ENCODE data around the gene ADRA2B. TPM values are rescaled to one million over a fixed set of nuclear protein-coding genes. Genes with fewer than 3 reads are reported as not detected.
A peak's percentile ranks its signal among the peaks of the same experiment; 100 is the strongest.

ADRA2B gene
- total RNA-seq, 1 experiment from 2014 or later, result 2.7 TPM

- no peak overlapping the region for H3K27ac Mint-ChIP-seq
- Histone ChIP-seq H4K8ac (replicated peaks; ENCODE audit: insufficient read length, low read depth, low read length) (no peak overlapping the region), H3K14ac (ENCODE audit: insufficient read depth, low read length) (no peak overlapping the region), H3K23me2 (ENCODE audit: insufficient read length, low read depth, low read length, poor library complexity, severe bottlenecking) (no peaks in the 10 kb centered on the region), H3K23ac (ENCODE audit: insufficient read length, low read depth, low read length) (no peak overlapping the region), H3K79me2 (ENCODE audit: insufficient read depth, low read length) (no peaks in the 10 kb centered on the region), H3K18ac (ENCODE audit: insufficient read length, low read depth, low read length) (no peak overlapping the region), H3T11ph (ENCODE audit: low read length) (no peak overlapping the region), H3K27me3 (ENCODE audit: insufficient read depth, low read length) (no peaks in the 10 kb centered on the region), H3K4me2 (ENCODE audit: insufficient read depth, insufficient read length, low read length) (no peak overlapping the region), H2BK5ac (ENCODE audit: insufficient read length, low read length) (no peak overlapping the region), H2BK20ac (ENCODE audit: low read depth, low read length, poor library complexity, severe bottlenecking) (no peak overlapping the region), H4K5ac (ENCODE audit: insufficient read length, low read depth, low read length) (no peak overlapping the region), H3K27ac (ENCODE audit: insufficient read length, low read depth, low read length) (no peak overlapping the region), H2AK5ac (ENCODE audit: insufficient read length, low read length) (no peak overlapping the region), H2BK120ac (ENCODE audit: low read depth, low read length, poor library complexity, severe bottlenecking) (no peak overlapping the region), H4K91ac (ENCODE audit: insufficient read length, low read depth, low read length) (no peak overlapping the region), H2BK15ac (ENCODE audit: low read depth, low read length) (no peak overlapping the region), H3K56ac (ENCODE audit: insufficient read length, low read depth, low read length) (no peak overlapping the region), H2BK12ac (ENCODE audit: insufficient read length, low read depth, low read length) (no peak overlapping the region), H3K9me3 (ENCODE audit: control insufficient read depth, low read depth, low read length) (no peaks in the 10 kb centered on the region), H3K4ac (ENCODE audit: low read depth, low read length) (no peak overlapping the region), H2AFZ (ENCODE audit: low read length) (no peak overlapping the region), H3K79me1 (ENCODE audit: insufficient read depth, low read depth, low read length, poor library complexity, severe bottlenecking) (no peaks in the 10 kb centered on the region), H4K20me1 (ENCODE audit: control insufficient read depth, insufficient read depth, insufficient read length) (no peaks in the 10 kb centered on the region), H3K9ac (ENCODE audit: extremely low read depth, insufficient read length, low read length) (no peak overlapping the region), H3K4me1 (ENCODE audit: insufficient read depth, low read length) (no peaks in the 10 kb centered on the region; the same call in 1 of the 2 replicates)
- H3K4me3 Mint-ChIP-seq, result no peak overlapping the region
- H3K9me3 Mint-ChIP-seq, result no peaks in the 10 kb centered on the region; a peak in 1 of 5 replicates
- no peak for TF ChIP-seq CTCF (conservative IDR thresholded peaks at IDR 0.05)
- no peaks in the 10 kb centered on the region; the same call in 1 of the 2 replicates for H3K27me3 Mint-ChIP-seq (ENCODE audit: low read depth)
- WGBS (ENCODE audit: extremely low coverage, insufficient read length, low lambda C conversion rate), result no CpG with 5 or more reads among the region's 11 CpGs
- peaks cover 15 to 33% of the 10 kb centered on the region in 2 experiments for H3K4me1 Mint-ChIP-seq
- no peaks in the 10 kb centered on the region for H3K36me3 Mint-ChIP-seq (ENCODE audit: insufficient read depth in 1 of 3, low read depth in 3 of 3)
- DNase-seq, result peak; percentile 28
Measured at GRCh38 chr2:96098900-96099590, 17.3 kb downstream of the ADRA2B start.

Data from H9 (cell line).